ENCODE results near the gene STXBP4.

Gene STXBP4

GRCh38 chr17:55174133-55174532 is 205.6 kb downstream of the STXBP4 start:
- TF ChIP-seq JUND (IDR thresholded peaks at IDR 0.05; ENCODE audit: low read depth): no peak

GRCh38 chr17:55175788-55176427 is 207.3 kb downstream of the STXBP4 start:
- no peak for DNase-seq (ENCODE audit: low read depth in 1 of 2, low spot score in 1 of 2)
- no peak for TF ChIP-seq JUND (IDR thresholded peaks at IDR 0.05; ENCODE audit: low read depth)
- in situ Hi-C loops (cut with HindIII; ENCODE audit: low pct_unique_long_range_greater_than_20kb, low sequenced_read_pairs): no loop called here

More at GRCh38 chr17:55174133-55174532, 205.6 kb downstream of the STXBP4 start:
- no peak for DNase-seq (ENCODE audit: low read depth in 1 of 2, low spot score in 1 of 2)
- in situ Hi-C loops (cut with HindIII; ENCODE audit: low pct_unique_long_range_greater_than_20kb, low sequenced_read_pairs): no loop called here

DNA sequence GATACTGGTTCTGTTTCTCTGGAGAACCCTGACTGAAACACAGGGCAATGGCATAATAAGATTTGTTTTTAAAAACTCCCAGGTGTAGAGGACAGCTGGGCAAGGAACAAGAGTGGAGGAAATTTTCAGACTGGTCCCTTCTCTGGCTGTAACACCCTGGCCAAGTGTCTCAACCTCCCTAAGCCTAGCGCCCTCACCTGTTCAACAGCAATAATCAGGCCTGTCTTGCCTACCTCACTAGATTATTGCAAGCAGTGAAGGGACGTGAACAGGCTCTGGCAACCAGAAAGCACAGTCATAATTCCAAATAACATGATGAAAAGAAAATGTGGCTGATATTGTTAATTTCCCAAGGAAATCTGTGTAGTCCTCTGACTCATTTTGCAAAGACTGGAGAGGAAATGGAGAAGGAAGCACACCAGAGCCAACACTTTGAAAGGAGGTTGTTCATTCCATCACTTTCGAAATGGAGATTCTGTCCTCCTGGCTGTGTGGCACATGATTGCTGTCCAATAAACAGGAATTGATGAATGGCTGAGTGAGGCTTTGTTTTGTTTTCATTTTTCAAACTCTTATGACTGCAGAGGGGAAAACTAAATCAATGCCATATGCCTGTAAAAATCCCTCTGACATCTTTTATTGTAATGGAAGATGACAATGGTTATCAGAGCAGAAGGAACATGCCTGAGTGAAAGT is 208.7 kb downstream of the STXBP4 start:
- in situ Hi-C loops (cut with HindIII; ENCODE audit: low pct_unique_long_range_greater_than_20kb, low sequenced_read_pairs): no loop called here
- no peak for TF ChIP-seq JUND (IDR thresholded peaks at IDR 0.05; ENCODE audit: low read depth)
- DNase-seq (ENCODE audit: low read depth in 1 of 2, low spot score in 1 of 2): peak in 1 of 2 experiments; percentile 30

DNA sequence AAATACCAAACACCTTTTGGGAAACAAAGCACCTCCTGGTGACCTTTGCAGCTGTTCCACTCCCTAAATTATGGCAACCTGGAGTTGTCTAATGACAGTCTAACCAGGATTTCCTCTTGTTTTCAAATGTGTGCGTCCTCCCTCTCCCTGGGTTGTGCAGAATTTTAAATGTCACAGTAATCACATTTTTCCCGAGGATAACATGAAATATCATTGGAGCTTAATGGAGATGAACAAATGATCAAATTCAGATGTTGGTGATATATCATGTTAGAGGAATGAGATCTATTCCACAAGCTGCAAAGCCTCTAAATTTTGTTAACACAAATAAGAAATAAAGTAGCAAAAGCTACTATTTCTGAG is 209.3 kb downstream of the STXBP4 start:
- TF ChIP-seq JUND (IDR thresholded peaks at IDR 0.05; ENCODE audit: low read depth): no peak
- in situ Hi-C loops (cut with HindIII; ENCODE audit: low pct_unique_long_range_greater_than_20kb, low sequenced_read_pairs): no loop called here
- no peak for DNase-seq (ENCODE audit: low read depth in 1 of 2, low spot score in 1 of 2)

- DNase-seq (ENCODE audit: low read depth in 1 of 2, low spot score in 1 of 2): no peak
- in situ Hi-C loops (cut with HindIII; ENCODE audit: low pct_unique_long_range_greater_than_20kb, low sequenced_read_pairs): no loop called here
Measured at GRCh38 chr17:55186937-55187770, 218.6 kb downstream of the STXBP4 start.

DNA sequence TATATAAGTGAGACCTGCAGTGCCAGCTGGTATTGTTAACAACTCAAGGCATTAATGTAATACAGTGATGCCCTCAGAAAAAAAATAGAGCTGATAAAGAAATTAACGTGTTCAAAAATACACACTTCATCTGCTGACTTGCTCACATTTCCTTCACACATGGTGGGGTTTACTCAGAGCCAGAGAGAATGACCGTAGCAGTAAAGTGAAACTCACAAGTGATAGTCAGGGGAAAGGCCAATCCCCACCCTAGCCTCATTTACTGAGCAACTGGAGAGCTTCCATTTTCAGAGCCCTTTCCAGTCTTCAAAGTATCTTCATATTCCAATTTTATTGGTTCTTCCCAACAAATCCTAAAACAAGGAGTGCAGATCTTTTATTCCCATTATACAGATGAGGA is 222.2 kb downstream of the STXBP4 start:
- in situ Hi-C loops (cut with HindIII; ENCODE audit: low pct_unique_long_range_greater_than_20kb, low sequenced_read_pairs): no loop called here
- TF ChIP-seq JUND (IDR thresholded peaks at IDR 0.05; ENCODE audit: low read depth): no peak
- no peak for DNase-seq (ENCODE audit: low read depth in 1 of 2, low spot score in 1 of 2)

More at GRCh38 chr17:55186937-55187770, 218.6 kb downstream of the STXBP4 start:
- no peak for TF ChIP-seq JUND (IDR thresholded peaks at IDR 0.05; ENCODE audit: low read depth)

GRCh38 chr17:55198690-55199370 is 230.3 kb downstream of the STXBP4 start:
- no peak for TF ChIP-seq JUND (IDR thresholded peaks at IDR 0.05; ENCODE audit: low read depth)
- no peak for DNase-seq (ENCODE audit: low read depth in 1 of 2, low spot score in 1 of 2)

DNA sequence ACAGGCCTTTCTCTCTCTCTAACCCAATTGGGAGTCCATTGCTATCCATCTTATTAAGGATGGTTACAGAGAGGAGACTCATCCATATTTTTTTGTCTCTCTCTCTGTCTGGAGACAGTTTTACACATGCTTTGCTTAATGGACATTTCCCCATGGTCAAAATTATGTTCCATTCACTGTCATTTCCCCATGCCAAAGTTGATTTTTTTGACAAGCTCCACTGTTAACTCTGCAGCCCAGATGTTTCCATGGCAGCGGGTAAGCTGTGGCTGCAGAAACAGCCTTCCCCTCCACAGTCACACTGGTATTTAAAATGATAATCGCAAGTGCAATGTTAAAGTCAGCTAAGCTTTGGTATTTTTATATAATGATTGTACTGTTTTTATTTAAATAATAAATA is 232.3 kb downstream of the STXBP4 start:
- DNase-seq (ENCODE audit: low read depth in 1 of 2, low spot score in 1 of 2): no peak
- in situ Hi-C loops (cut with HindIII; ENCODE audit: low pct_unique_long_range_greater_than_20kb, low sequenced_read_pairs): no loop called here
- no peak for TF ChIP-seq JUND (IDR thresholded peaks at IDR 0.05; ENCODE audit: low read depth)

More at GRCh38 chr17:55198690-55199370, 230.3 kb downstream of the STXBP4 start:
- in situ Hi-C loops (cut with HindIII; ENCODE audit: low pct_unique_long_range_greater_than_20kb, low sequenced_read_pairs): no loop called here

GRCh38 chr17:55201308-55201932 is 232.9 kb downstream of the STXBP4 start:
- TF ChIP-seq JUND (IDR thresholded peaks at IDR 0.05; ENCODE audit: low read depth): no peak
- DNase-seq (ENCODE audit: low read depth in 1 of 2, low spot score in 1 of 2): peak in 1 of 2 experiments; percentile 7
- in situ Hi-C loops (cut with HindIII; ENCODE audit: low pct_unique_long_range_greater_than_20kb, low sequenced_read_pairs): no loop called here

- TF ChIP-seq JUND (IDR thresholded peaks at IDR 0.05; ENCODE audit: low read depth): no peak
- in situ Hi-C loops (cut with HindIII; ENCODE audit: low pct_unique_long_range_greater_than_20kb, low sequenced_read_pairs): no loop called here
Measured at GRCh38 chr17:55202896-55203295, 234.3 kb downstream of the STXBP4 start.

GRCh38 chr17:55208078-55208812 is 239.7 kb downstream of the STXBP4 start:
- in situ Hi-C loops (cut with HindIII; ENCODE audit: low pct_unique_long_range_greater_than_20kb, low sequenced_read_pairs): no loop called here
- DNase-seq (ENCODE audit: low read depth in 1 of 2, low spot score in 1 of 2): no peak
- TF ChIP-seq JUND (IDR thresholded peaks at IDR 0.05; ENCODE audit: low read depth): no peak

More at GRCh38 chr17:55202896-55203295, 234.3 kb downstream of the STXBP4 start:
- DNase-seq (ENCODE audit: low read depth in 1 of 2, low spot score in 1 of 2): no peak

All from T47D (cell line).